Endothelial cell (in vitro differentiated cells): ENCODE measurements around the gene ERBB3. TPM values are rescaled to one million over a fixed set of nuclear protein-coding genes. Genes with fewer than 3 reads are reported as not detected.

ENCODE experiments used
- DNase-seq: peaks from one replicate; pipeline ENCODE4 v3.0.0; 2021; ENCODE audit warnings: low spot score
- H3K27ac Mint-ChIP-seq: one replicate; pipeline ENCODE4 v1.8.0; 2021; ENCODE audit warnings: mixed read lengths, inconsistent platforms; ENCODE audit not compliant: unreplicated experiment
- H3K27me3 Mint-ChIP-seq: one replicate; pipeline ENCODE4 v1.8.0; 2021; ENCODE audit warnings: mild to moderate bottlenecking, moderate library complexity, mixed read lengths, inconsistent platforms; ENCODE audit not compliant: unreplicated experiment
- H3K36me3 Mint-ChIP-seq: one replicate; pipeline ENCODE4 v1.8.0; 2021; ENCODE audit warnings: mild to moderate bottlenecking, low read depth, mixed read lengths, inconsistent platforms; ENCODE audit not compliant: unreplicated experiment
- H3K4me1 Mint-ChIP-seq: one replicate; pipeline ENCODE4 v1.8.0; 2021; ENCODE audit warnings: mild to moderate bottlenecking, mixed read lengths, inconsistent platforms; ENCODE audit not compliant: unreplicated experiment
- H3K4me3 Mint-ChIP-seq: one replicate; pipeline ENCODE4 v1.8.0; 2021; ENCODE audit warnings: mild to moderate bottlenecking, mixed read lengths, inconsistent platforms; ENCODE audit not compliant: unreplicated experiment
- H3K9me3 Mint-ChIP-seq: one replicate; pipeline ENCODE4 v1.8.0; 2021; ENCODE audit warnings: mixed read lengths, inconsistent platforms; ENCODE audit not compliant: unreplicated experiment
- CTCF ChIP-seq: fragments of 200-600 bp; sonication (generic); IDR thresholded peaks from one replicate; pipeline ENCODE4 v1.5.0; 2021; ENCODE audit warnings: antibody characterized with exemption; ENCODE audit not compliant: unreplicated experiment
- total RNA-seq: library from RNA; stranded (reverse); fragmentation: NEBNext Ultra II Directional; extraction: Animal tissue kit (Norgen Biotek cat#: 25700); gene quantifications from one replicate; pipeline ENCODE4 v1.2.1, GENCODE V29; 2021; ENCODE audit not compliant: unreplicated experiment

The ERBB3 gene
- total RNA-seq, 1 donor from 2014 or later, result 4.2 TPM

GRCh38 chr12:56129942-56130495 is 50.1 kb downstream of the ERBB3 start:
- peak overlapping the region; percentile 98 for H3K4me3 Mint-ChIP-seq
- no peaks in the 10 kb centered on the region for H3K9me3 Mint-ChIP-seq
- H3K27ac Mint-ChIP-seq, result peak overlapping the region; percentile 59
- H3K27me3 Mint-ChIP-seq, result peaks cover 22% of the 10 kb centered on the region
- H3K4me1 Mint-ChIP-seq, result peaks cover 48% of the 10 kb centered on the region
- TF ChIP-seq CTCF, result no peak
- no peak for DNase-seq
- H3K36me3 Mint-ChIP-seq, result peaks cover 50% of the 10 kb centered on the region

GRCh38 chr12:56130876-56131275 is 50.9 kb downstream of the ERBB3 start:
- peaks cover 46% of the 10 kb centered on the region for H3K4me1 Mint-ChIP-seq
- H3K27me3 Mint-ChIP-seq, result peaks cover 23% of the 10 kb centered on the region
- no peaks in the 10 kb centered on the region for H3K9me3 Mint-ChIP-seq
- H3K27ac Mint-ChIP-seq, result no peak overlapping the region
- no peak for DNase-seq
- no peak for TF ChIP-seq CTCF
- H3K36me3 Mint-ChIP-seq, result peaks cover 52% of the 10 kb centered on the region
- peak overlapping the region; percentile 98 for H3K4me3 Mint-ChIP-seq

DNA sequence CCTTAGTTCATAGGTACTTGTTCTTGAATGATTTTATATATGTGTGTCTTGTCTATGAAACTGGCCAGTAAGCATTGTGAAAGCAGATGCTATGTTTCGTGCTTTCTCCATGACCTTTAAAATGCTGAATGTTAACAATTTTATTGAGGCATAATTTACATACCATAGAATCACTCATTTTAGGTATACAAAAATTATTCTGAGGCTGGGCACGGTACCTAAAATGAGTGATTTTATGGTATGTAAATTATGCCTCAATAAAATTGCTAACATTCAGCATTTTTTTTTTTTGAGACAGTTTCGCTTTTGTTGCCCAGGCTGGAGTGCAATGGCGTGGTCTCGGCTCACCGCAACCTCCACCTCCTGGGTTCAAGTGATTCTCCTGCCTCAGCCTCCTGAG is 54.9 kb downstream of the ERBB3 start:
- no peak for TF ChIP-seq CTCF
- DNase-seq, result no peak
- Mint-ChIP-seq H3K4me1 (peaks cover 17% of the 10 kb centered on the region), H3K27me3 (peaks cover 23% of the 10 kb centered on the region), H3K9me3 (no peaks in the 10 kb centered on the region), H3K36me3 (peaks cover 80% of the 10 kb centered on the region), H3K4me3 (no peak overlapping the region), H3K27ac (no peak overlapping the region)

- no peak for TF ChIP-seq CTCF
- peaks cover 23% of the 10 kb centered on the region for H3K4me1 Mint-ChIP-seq
- H3K4me3 Mint-ChIP-seq, result peak overlapping the region; percentile 81
- peaks cover 77% of the 10 kb centered on the region for H3K36me3 Mint-ChIP-seq
- peaks cover 16% of the 10 kb centered on the region for H3K27me3 Mint-ChIP-seq
- no peaks in the 10 kb centered on the region for H3K9me3 Mint-ChIP-seq
- no peak for DNase-seq
- no peak overlapping the region for H3K27ac Mint-ChIP-seq
Measured at GRCh38 chr12:56137853-56138571, 58.0 kb downstream of the ERBB3 start.
